ENCODE results near the gene RDH12.

- no peak for TF ChIP-seq CTCF (IDR thresholded peaks at IDR 0.05)
- no peak for TF ChIP-seq POLR2A (IDR thresholded peaks at IDR 0.05)
These were observed 17.8 kb upstream of the RDH12 start for GRCh38 chr14:67683842-67684241.

All from uterus (tissue), 2 donors.